AG09309 (cell line): ENCODE measurements around the gene SHB.
"Not testable (repeated sequence)": the region's sequence is repeated elsewhere in the genome, so short reads cannot be mapped to it uniquely, and the experiment has no call there.

Source experiments
- DNase-seq: peaks from one replicate; pipeline ENCODE4 v3.0.0-alpha.2; 2010; ENCODE audit warnings: low read depth
- H3K4me3 ChIP-seq: 2 replicates; pipeline ENCODE4 v1.5.1; 2011; ENCODE audit warnings: mild to moderate bottlenecking, low read depth, low read length, moderate library complexity; ENCODE audit not compliant: control insufficient read depth
- TF ChIP-seq, protein P1 (sequence below): IDR thresholded peaks from 2 replicates; pipeline ENCODE4 v1.5.1; 2011; ENCODE audit warnings: mild to moderate bottlenecking, low read depth, low read length, inconsistent platforms; ENCODE audit not compliant: insufficient read depth, control insufficient read depth; ENCODE audit errors: missing control alignments

Gene SHB

DNA sequence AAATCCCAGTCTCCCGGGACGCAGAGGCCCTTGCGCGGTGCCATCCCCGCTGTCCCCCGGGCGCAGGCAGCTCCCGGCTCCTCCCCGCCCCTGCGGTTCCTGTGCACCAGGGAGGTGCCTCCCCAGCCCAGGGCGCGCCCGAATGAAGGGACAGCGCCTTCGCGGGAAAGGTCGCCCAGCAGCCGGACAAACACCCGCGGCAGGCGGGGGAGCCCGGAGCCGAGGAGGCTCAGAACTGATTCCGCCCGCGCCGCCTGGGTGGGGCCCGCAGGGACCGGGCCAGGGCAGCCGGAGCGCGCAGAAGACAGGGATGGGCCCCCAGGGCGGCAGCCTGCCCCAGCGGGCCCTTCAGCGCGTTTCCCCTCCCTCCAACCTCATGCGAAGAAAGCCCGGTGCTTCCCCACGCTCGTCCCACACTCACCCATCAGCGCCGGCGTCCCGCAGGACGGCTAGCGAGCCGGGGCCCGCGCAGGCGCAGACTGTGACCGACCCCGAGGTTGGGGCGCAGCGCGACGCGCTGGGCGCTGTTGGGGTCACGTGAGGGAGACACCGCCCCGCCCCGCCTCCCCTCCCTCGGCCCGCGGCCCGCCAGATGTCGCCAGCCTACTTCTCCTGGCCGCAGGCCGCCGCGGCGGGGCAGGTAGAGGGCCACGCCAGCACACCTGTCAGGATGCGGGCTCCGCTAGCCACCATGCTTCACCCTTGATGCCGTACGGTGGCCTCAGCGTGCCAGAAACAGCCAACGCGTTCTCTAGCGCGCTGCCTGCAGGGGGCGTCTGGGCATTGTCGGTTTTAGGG, 165.2 kb downstream of the SHB start, which contains the start of gene SLC25A51:
TSS of gene SLC25A51 (minus strand) at position 481 of the 798 bp plus-strand sequence. CDS start 15,577 bp downstream, outside the sequence.
- H3K4me3 ChIP-seq, result peak within 1 kb of the TSS; percentile 59
- peak; percentile 62 for DNase-seq
- TF ChIP-seq, protein P1, sequence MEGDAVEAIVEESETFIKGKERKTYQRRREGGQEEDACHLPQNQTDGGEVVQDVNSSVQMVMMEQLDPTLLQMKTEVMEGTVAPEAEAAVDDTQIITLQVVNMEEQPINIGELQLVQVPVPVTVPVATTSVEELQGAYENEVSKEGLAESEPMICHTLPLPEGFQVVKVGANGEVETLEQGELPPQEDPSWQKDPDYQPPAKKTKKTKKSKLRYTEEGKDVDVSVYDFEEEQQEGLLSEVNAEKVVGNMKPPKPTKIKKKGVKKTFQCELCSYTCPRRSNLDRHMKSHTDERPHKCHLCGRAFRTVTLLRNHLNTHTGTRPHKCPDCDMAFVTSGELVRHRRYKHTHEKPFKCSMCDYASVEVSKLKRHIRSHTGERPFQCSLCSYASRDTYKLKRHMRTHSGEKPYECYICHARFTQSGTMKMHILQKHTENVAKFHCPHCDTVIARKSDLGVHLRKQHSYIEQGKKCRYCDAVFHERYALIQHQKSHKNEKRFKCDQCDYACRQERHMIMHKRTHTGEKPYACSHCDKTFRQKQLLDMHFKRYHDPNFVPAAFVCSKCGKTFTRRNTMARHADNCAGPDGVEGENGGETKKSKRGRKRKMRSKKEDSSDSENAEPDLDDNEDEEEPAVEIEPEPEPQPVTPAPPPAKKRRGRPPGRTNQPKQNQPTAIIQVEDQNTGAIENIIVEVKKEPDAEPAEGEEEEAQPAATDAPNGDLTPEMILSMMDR, result peak; percentile 98

DNA sequence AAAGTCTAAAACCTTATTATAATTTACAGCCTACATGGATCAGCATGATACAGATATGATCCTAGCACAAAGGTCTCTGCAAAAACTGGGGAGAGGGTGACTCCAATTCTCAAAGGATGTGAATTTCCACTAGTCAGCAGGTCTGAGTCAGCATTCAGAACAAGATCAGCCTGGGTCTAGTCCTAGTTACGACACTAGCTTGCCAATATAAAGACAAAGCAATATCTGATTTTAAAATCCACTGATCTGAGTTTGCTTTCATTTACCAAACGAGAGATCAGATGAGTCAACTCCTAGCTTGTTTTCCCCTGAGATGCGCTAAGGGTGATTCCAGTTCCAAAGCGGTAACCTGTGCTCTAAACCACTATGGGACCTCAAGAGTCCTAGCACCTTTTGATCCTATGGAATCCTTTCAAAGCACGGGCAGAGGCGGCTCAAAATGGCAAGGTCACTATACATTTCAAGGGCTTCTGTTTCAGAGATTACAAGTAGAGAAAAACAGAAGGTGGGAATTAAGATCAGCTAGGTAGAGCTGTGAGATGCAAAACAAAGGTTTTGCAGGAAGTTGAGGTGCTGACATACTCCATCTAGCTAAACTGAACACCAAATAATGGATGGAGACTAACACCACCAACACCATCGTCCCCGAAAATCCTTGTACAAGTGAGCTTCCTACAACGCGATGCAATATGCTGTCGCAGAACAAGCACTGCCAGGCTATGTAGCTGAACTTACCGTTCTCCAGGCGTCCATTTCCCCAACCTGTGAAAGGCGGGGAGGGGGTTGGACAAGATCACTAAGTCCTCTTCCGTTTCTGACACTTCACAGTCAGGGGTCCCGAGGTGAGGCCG, 166.0 kb downstream of the SHB start:
- TF ChIP-seq, protein P1, result no peak
- peak overlapping the region; percentile 59 for H3K4me3 ChIP-seq
- no peak for DNase-seq

DNA sequence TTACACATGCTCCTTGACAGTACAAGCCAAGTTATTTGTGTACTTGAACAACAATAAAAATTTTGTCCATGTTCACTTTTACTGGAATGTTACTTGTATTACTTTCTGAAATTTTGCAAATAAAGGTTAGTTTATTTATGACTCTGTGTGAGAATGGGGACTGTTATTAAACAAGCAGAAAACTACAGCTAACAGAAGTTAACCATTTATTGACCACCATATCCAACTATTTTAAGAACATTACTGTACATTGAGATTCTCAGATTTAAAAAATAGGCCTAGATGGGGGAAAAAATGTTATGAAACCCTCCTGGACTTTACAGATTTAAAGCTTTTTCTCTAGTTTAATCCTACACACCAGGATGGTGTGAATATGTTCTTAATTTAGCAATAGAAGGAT, 166.9 kb downstream of the SHB start:
- TF ChIP-seq, protein P1, result no peak
- no peak for DNase-seq
- no peak overlapping the region for H3K4me3 ChIP-seq

DNA sequence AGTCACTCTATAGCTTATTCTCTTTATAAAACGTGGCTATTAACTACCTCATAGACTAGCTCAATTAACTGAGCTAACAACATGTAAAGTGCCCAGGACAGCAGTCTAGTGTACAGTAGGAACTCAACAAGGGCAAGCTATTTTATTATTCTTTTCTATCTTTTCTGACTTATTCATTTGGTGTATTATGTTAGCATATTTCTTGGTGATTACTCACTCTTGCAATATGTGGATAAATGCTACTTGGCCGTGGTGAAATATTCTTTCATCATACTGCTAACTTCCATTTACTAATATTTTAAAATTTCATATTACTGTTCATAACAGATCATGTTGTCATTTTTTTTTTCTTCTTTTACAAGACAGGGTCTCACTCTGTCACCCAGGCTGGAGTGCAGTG, 170.0 kb downstream of the SHB start:
- H3K4me3 ChIP-seq, result no peak overlapping the region
- no peak for DNase-seq
- TF ChIP-seq, protein P1, result no peak

DNA sequence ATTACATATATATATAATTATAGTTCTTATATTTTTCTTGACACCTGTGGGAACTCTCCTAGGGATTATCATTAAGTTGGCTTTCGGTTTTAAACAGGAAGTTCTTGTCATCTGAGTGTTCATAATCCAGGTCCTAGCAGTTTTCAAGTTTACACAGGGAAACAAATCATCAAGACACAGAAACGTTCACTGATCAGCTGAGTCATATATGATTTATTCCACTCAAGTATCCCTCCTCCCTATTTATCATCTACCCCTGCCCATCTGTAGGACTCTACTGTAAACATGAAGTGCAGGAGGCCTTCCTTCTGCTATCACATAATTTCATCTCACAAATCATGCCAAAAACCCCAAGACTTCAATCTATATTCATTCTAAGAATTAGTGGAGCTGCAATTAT, 171.4 kb downstream of the SHB start:
- H3K4me3 ChIP-seq, result no peak overlapping the region
- no peak for DNase-seq
- TF ChIP-seq, protein P1, result no peak

DNA sequence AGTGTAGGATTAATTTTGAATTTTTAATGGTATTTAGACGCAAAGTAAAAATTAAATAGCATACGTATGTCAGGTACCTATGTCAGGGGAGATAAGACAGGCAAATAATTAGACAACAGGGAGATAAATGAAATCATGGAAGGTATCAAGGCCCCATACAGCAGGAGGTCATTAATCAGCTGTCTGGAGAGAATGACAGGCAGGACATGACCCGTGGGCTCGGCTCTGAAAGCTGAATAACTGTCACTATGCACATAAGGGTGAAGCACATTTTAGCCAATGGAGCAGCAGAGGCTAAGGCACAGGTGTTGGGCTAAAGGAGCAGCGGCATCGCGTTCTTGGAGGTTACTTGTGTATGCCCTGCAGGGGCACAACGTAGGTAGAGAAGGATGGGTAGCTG, 177.0 kb downstream of the SHB start:
- no peak for DNase-seq
- TF ChIP-seq, protein P1, result no peak
- H3K4me3 ChIP-seq, result no peak overlapping the region

DNA sequence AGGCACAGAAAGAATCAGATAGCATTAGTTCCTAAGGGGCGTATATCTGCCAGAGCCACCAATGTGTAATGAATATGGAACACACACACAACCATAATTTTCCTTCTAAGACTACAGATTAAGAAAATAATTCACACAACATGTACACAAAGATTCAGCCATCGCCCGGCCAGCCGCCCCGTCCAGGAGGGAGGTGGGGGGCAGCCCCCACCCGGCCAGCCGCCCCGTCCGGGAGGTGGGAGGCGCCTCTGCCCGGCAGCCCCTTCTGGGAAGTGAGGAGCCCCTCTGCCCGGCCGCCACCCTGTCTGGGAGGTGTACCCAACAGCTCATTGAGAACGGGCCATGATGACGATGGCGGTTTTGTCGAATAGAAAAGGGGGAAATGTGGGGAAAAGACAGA, 178.0 kb downstream of the SHB start:
- H3K4me3 ChIP-seq, DNase-seq: not testable (repeated sequence)
